HUES6 (cell line): Measurements from ENCODE around the gene SCP2.

Experiments
- H3K27ac ChIP-seq: 2 replicates; pipeline ENCODE4 v1.7.0; 2013; ENCODE audit warnings: low read depth, mild to moderate bottlenecking, low read length, inconsistent platforms
- H3K27me3 ChIP-seq: 2 replicates; pipeline ENCODE4 v1.6.1; 2013; ENCODE audit warnings: low read length; ENCODE audit not compliant: control insufficient read depth, insufficient read depth
- H3K36me3 ChIP-seq: 2 replicates; pipeline ENCODE4 v1.6.1; 2013; ENCODE audit warnings: low read length; ENCODE audit not compliant: control insufficient read depth, insufficient read depth
- H3K4me1 ChIP-seq: 2 replicates; pipeline ENCODE4 v1.6.1; 2013; ENCODE audit warnings: low read length; ENCODE audit not compliant: control insufficient read depth, insufficient read depth
- H3K4me3 ChIP-seq: 2 replicates; pipeline ENCODE4 v1.5.1; 2013; ENCODE audit warnings: low read depth, low read length
- H3K9ac ChIP-seq: one replicate; pipeline ENCODE4 v1.6.1; 2013; ENCODE audit warnings: mild to moderate bottlenecking, low read length
- H3K9me3 ChIP-seq: 2 replicates; pipeline ENCODE4 v1.6.1; 2013; ENCODE audit warnings: low read depth, low read length; ENCODE audit not compliant: control insufficient read depth, insufficient read depth

SCP2 gene

DNA sequence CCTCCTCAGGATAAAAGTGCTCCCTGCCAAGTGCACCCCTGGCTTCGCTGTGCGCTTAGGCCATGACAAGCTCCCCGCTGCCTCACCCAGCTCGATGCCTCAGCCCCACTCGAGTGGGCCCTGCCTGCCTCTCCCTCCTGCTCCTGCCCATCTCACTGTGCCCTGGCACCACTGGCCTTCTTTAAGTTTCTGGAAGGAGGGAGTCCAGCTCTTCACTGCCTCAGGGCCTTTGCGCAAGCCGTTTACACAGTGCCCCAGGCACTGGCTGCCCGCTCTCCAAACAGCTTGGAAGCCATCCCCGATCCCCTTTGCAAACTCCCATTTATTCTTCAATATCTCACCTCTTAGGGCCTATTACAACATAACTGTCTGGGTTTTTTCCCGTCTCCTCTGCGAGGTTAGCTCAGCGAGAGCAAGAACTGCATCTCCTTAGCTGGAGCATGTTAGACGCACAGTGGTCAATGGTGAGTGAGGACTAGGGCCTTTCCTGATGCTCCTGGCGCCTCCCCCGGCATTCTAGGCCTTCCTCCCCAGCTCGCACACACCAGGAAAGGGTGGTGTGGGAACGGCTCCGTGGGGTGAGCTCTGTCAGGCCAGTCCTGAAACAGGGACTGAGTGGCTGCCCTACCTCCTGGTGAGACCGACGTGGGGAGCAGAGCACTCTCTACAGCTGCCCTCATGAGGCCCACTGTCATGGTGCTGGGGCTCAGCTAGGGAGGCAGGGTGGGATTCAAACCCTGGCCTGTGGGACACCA is 166.9 kb downstream of the SCP2 start:
- Histone ChIP-seq H3K27me3 (no peaks in the 10 kb centered on the region), H3K27ac (no peak overlapping the region), H3K9me3 (peaks cover 35% of the 10 kb centered on the region), H3K4me1 (no peaks in the 10 kb centered on the region; the same call in 1 of the 2 replicates), H3K9ac (no peak overlapping the region), H3K36me3 (no peaks in the 10 kb centered on the region), H3K4me3 (no peak overlapping the region)

DNA sequence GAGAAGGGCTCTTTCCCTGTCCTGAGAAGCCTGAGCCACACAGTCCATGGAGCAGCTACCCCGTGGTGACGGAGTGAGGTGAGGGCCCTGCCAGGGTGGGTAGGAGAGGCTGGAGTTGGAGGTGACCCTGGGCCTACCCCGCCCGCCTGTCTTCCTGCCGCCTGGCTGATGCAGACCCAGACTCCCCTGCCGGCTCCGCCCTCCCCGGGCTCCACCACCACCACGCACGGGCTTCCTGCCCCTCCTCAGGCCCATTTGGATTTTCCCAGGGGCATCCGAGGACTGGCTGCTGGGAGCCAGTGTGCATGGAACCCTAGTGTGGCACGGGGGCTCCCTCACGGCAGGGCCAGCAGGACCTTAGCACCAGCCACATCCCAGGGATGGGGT is 167.4 kb downstream of the SCP2 start:
- Histone ChIP-seq H3K27ac (no peak overlapping the region), H3K9me3 (peaks cover 41% of the 10 kb centered on the region), H3K27me3 (no peaks in the 10 kb centered on the region), H3K9ac (no peak overlapping the region), H3K4me1 (no peaks in the 10 kb centered on the region; the same call in 1 of the 2 replicates), H3K4me3 (no peak overlapping the region), H3K36me3 (no peaks in the 10 kb centered on the region)
